Measurements from ENCODE around the gene RNF5. TPM values are rescaled to one million over a fixed set of nuclear protein-coding genes. Genes with fewer than 3 reads are reported as not detected.

The RNF5 gene
- total RNA-seq, 4 donors from 2014 or later: 46.5 to 68.0 (median 52.8) TPM

DNA sequence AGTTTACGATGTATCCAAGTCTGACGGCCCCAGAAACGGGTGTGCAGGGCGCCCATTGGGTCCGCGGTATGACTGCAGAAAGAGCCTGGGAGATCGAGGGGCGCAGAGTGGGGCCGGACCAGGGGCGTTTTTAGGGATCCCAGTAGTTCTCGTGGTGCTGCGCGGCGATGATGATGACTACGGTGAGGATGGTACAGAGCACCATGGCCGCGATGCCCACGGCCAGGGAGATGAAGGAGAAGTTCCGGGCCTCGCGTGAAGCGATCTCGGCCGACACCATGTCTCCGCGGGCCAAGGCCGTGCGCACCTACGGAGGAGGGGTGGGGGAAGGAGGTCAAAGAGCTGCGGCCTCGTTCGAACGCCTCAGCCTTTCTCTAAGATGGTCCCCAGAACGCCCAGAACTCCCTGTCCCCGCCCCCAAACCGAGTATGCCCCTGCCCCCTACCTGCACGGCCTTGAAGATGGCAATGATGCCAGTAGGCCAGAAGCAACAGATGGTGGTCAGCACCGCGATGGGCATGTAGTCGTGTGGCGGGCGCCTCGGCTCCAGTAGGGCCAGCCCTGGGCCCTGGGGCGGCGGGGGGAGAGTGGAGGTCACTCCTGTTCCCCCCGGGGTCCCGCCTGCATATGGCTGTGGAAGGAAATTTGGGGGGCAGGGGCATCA is 29.0 kb upstream of the RNF5 start:
- TF ChIP-seq, protein P1, sequence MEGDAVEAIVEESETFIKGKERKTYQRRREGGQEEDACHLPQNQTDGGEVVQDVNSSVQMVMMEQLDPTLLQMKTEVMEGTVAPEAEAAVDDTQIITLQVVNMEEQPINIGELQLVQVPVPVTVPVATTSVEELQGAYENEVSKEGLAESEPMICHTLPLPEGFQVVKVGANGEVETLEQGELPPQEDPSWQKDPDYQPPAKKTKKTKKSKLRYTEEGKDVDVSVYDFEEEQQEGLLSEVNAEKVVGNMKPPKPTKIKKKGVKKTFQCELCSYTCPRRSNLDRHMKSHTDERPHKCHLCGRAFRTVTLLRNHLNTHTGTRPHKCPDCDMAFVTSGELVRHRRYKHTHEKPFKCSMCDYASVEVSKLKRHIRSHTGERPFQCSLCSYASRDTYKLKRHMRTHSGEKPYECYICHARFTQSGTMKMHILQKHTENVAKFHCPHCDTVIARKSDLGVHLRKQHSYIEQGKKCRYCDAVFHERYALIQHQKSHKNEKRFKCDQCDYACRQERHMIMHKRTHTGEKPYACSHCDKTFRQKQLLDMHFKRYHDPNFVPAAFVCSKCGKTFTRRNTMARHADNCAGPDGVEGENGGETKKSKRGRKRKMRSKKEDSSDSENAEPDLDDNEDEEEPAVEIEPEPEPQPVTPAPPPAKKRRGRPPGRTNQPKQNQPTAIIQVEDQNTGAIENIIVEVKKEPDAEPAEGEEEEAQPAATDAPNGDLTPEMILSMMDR (IDR thresholded peaks at IDR 0.05; ENCODE audit: low read depth): no peak

GRCh38 chr6:32149932-32150870 is 28.0 kb upstream of the RNF5 start:
- TF ChIP-seq, protein P1 (IDR thresholded peaks at IDR 0.05; ENCODE audit: low read depth): no peak

- TF ChIP-seq, protein P1 (IDR thresholded peaks at IDR 0.05; ENCODE audit: low read depth): no peak
Observed at GRCh38 chr6:32151181-32151862, 26.9 kb upstream of the RNF5 start.

DNA sequence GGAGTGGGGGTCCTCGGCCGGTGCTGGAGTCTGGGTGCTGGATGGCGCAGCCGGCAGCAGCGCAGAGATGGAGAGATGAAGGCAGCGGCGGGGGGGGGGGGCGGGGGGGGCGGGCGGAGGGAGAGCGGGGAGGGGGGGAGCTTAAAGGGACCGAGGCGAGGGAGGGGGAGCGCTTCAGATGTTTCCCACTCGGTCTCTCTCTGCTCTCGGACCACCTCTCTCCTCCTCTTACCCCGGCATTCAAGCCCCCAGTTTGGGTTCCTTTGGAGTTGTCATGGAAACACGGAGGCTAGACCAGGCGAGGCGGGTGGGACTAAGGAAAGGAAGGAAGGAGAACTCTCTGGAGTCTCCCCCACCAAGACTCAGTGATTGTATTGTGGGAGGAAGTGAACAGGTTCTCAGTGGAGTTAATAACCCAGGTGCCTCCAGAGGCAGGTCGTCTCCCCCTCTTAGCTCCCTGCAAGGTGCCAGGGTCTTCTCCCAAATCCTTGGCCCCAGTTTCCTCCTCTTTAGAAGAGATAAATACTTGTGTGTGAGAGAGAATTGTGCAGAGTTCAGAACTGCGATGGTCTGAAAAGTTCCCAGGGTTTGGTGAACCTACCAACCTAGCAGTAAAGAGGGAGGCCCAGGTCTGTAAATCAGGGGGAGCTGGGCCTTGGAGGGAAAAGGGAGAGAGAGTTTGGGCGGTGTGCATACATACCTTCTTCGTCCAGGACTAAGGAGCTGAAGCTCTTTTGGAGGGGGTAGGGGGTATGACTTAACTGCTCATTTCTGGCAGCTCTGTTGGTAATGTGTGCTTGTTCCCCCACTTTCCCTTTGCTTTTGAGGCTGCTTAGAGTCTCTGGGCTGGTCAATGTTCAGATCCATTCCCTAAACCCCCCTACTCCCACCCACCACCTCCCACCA is 26.1 kb upstream of the RNF5 start, which contains the start of gene PRRT1:
Gene PRRT1 (minus strand): TSS at position 77 of the 906 bp plus-strand sequence. CDS start 112 bp downstream, outside the sequence.
- TF ChIP-seq, protein P1 (IDR thresholded peaks at IDR 0.05; ENCODE audit: low read depth): no peak

GRCh38 chr6:32152769-32153563 is 25.2 kb upstream of the RNF5 start:
- TF ChIP-seq, protein P1 (IDR thresholded peaks at IDR 0.05; ENCODE audit: low read depth): no peak
